Kidney epithelial cell (primary cell): ENCODE data around the gene POLR3B. TPM values are rescaled to one million over a fixed set of nuclear protein-coding genes. Genes with fewer than 3 reads are reported as not detected.
A peak's percentile ranks its signal among the peaks of the same experiment; 100 is the strongest.

Experiments
- DNase-seq: peaks from one replicate; pipeline ENCODE4 v3.0.0-alpha.2; 2010; ENCODE audit warnings: low read depth
- H3K27me3 ChIP-seq: 2 replicates; pipeline ENCODE4 v1.6.0; 2011; ENCODE audit warnings: low read length; ENCODE audit not compliant: control insufficient read depth, insufficient read depth
- H3K36me3 ChIP-seq: 2 replicates; pipeline ENCODE4 v1.5.1; 2011; ENCODE audit warnings: low read length; ENCODE audit not compliant: control insufficient read depth, insufficient read depth
- H3K4me3 ChIP-seq: 2 replicates; pipeline ENCODE4 v1.5.1; 2011; ENCODE audit warnings: low read depth, mild to moderate bottlenecking, control low read depth, low read length
- total RNA-seq: library from RNA; depleted of rRNA; stranded (reverse); fragments of >200 nt; gene quantifications from 2 replicates; pipeline ENCODE4 v1.2.3, GENCODE V29; 2015
- TF ChIP-seq, protein P1 (sequence below): IDR thresholded peaks from 2 replicates; pipeline ENCODE4 v1.5.1; 2011; ENCODE audit warnings: mild to moderate bottlenecking, moderate library complexity, low read length, control low read depth, inconsistent platforms; ENCODE audit not compliant: insufficient read depth, poor library complexity, severe bottlenecking

The POLR3B gene
- total RNA-seq, 1 donor from 2014 or later: 9.3 TPM

DNA sequence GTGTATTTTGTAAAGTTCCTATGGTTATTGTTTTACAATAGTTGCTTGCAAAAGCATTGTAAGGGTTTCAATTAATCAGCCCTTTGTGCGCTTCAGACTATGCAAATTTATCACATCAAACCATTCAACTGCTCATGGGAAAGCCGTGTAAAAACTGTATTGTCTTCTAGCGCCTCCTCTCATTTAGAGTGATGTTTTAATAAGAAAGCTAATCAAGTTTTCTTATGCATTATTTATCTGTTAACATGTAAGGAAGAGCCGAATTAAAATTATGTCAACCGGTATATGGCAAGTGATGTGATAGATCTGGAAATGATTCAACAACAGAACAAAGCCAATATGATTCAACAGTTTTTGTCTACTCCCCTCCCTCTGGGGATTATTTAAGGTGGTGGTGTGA lies 132.7 kb downstream of the POLR3B start:
- DNase-seq: no peak
- TF ChIP-seq, protein P1, sequence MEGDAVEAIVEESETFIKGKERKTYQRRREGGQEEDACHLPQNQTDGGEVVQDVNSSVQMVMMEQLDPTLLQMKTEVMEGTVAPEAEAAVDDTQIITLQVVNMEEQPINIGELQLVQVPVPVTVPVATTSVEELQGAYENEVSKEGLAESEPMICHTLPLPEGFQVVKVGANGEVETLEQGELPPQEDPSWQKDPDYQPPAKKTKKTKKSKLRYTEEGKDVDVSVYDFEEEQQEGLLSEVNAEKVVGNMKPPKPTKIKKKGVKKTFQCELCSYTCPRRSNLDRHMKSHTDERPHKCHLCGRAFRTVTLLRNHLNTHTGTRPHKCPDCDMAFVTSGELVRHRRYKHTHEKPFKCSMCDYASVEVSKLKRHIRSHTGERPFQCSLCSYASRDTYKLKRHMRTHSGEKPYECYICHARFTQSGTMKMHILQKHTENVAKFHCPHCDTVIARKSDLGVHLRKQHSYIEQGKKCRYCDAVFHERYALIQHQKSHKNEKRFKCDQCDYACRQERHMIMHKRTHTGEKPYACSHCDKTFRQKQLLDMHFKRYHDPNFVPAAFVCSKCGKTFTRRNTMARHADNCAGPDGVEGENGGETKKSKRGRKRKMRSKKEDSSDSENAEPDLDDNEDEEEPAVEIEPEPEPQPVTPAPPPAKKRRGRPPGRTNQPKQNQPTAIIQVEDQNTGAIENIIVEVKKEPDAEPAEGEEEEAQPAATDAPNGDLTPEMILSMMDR: no peak
- Histone ChIP-seq H3K27me3 (no peaks in the 10 kb centered on the region), H3K36me3 (no peaks in the 10 kb centered on the region), H3K4me3 (no peak overlapping the region)

DNA sequence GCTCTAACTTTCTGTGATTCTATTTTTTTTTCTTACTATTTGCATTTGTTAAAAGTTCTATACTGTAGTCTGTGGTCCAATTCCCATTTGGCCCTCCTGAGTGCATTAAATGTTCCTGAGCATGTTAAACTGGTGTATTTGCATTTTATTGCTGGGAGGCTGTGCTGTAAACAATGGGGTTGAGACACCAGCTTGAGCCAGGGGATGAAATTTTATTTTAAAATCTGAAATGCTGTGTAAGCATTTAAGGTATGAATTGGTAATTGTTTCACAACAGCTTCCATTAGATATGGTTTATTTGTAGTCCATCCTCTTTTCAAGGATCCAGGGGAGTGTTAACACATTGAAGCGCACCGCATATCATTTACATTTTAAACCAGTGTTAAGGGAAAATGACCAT lies 135.3 kb downstream of the POLR3B start:
- TF ChIP-seq, protein P1: no peak

DNA sequence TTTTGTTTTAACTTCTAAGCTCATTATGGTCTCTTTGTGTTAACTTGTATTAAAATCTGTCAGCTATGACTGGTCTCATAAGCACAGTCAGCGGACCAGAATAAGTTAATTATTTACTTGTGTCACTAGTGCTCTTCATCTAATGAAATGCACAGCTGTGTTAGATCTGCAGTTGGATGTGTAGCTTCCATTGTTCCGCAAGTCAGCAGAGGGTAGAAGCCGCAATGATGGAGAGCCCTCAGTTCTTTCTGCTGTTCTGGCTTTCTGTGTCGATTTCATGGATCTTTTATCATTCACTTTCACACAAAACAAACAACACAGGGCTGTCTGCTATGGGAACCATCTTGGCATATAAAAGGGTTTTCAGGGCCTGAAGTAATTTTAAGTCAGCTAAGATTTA lies 136.0 kb downstream of the POLR3B start:
- no peaks in the 10 kb centered on the region for H3K27me3 ChIP-seq
- no peaks in the 10 kb centered on the region for H3K36me3 ChIP-seq
- DNase-seq: peak; percentile 79
- TF ChIP-seq, protein P1: no peak
- H3K4me3 ChIP-seq: no peak overlapping the region

More for the DNA sequence above, 135.3 kb downstream of the POLR3B start:
- Histone ChIP-seq H3K27me3 (no peaks in the 10 kb centered on the region), H3K4me3 (no peak overlapping the region), H3K36me3 (no peaks in the 10 kb centered on the region)
- DNase-seq: no peak

DNA sequence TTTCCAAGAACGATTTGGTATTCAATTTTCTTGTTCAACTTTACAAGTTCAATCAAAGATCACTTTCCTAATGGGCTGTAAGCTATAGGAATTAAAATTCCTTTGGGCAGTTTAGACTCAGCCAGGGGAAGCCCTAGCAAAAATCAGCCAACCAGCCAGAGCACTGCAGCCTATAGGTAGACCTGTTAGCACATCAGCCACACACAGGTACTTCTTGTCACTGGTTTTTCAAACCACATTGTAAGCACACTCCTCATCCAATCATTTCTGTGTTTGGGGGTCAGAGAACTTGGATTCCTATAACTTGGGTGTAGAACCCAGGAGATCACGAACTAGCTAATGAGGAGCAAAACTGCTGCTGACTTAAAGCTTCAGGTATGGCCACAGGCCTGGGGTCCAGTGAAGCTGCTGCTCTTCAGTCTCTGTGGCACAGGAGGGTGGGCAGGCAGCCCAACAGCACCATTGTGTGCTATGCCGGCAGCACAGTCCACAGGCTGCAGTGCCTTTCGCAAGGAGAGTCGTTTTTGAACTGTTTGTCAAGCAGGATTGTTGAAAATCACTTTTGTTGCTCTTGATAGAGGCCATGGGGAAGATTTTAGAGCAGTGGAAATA lies 137.9 kb downstream of the POLR3B start:
- DNase-seq: no peak
- no peak overlapping the region for H3K4me3 ChIP-seq
- H3K27me3 ChIP-seq: no peaks in the 10 kb centered on the region
- TF ChIP-seq, protein P1: no peak
- no peaks in the 10 kb centered on the region for H3K36me3 ChIP-seq

DNA sequence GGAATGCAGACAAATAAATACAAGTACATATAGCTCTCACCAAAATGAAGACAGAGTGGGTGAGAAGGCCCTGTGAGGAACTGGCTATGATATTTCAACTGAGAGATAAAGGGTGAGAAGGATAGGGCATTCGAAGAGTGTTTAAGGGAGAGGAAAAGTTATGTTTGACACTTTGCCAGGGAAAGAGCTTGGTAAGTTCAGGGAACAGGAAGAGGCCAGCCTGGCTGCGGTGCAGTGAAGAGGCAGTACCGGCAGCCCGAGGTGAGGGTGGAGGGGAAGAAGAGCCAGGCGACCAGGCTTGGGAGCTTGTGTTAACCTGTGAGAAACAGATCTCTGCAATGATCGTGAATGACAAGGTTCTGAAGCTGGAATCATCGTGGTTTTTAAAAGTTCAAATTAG lies 140.5 kb downstream of the POLR3B start:
- Histone ChIP-seq H3K36me3 (no peaks in the 10 kb centered on the region), H3K27me3 (no peaks in the 10 kb centered on the region), H3K4me3 (no peak overlapping the region)
- TF ChIP-seq, protein P1: no peak
- DNase-seq: no peak

DNA sequence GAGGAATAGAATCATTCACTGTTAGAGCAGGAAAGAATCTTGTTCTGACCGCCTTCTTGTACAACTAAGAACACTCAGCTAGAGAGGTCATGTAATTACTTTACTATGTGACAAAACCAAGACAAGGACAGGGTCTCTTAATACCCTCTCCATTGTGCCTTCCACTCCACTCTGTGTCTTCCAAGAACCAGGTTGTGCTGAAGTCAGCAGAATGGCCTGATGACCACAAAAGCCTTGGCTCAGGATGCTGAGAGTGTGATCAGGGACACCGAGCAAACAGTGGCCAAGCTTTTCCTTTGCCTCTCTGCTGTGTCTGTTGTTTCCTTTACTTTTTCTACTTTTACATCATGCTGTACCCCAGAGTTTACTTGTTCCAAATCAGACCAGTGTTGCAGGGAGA lies 142.1 kb downstream of the POLR3B start:
- no peak for DNase-seq
- Histone ChIP-seq H3K4me3 (no peak overlapping the region), H3K27me3 (no peaks in the 10 kb centered on the region), H3K36me3 (no peaks in the 10 kb centered on the region)
- TF ChIP-seq, protein P1: no peak
